Astrocyte of the spinal cord (primary cell): ENCODE results near the gene CLTB.
A peak's percentile ranks its signal among the peaks of the same experiment; 100 is the strongest.

Experiments used
- DNase-seq: peaks from one replicate; pipeline ENCODE4 v3.0.0; 2011; ENCODE audit warnings: low read depth, low spot score
- H3K4me3 ChIP-seq: 2 replicates; pipeline ENCODE4 v1.5.1; 2011; ENCODE audit warnings: low read depth, mild to moderate bottlenecking, low read length, moderate library complexity
- in situ Hi-C: cut with HindIII; loops from 2 replicates; pipeline ENCODE4 v1.10.0; 2017; ENCODE audit warnings: low sequenced_read_pairs
- TF ChIP-seq, protein P1 (sequence below): IDR thresholded peaks from 2 replicates; pipeline ENCODE4 v1.5.1; 2012; ENCODE audit warnings: low read depth, mild to moderate bottlenecking, low read length, inconsistent platforms

CLTB gene

DNA sequence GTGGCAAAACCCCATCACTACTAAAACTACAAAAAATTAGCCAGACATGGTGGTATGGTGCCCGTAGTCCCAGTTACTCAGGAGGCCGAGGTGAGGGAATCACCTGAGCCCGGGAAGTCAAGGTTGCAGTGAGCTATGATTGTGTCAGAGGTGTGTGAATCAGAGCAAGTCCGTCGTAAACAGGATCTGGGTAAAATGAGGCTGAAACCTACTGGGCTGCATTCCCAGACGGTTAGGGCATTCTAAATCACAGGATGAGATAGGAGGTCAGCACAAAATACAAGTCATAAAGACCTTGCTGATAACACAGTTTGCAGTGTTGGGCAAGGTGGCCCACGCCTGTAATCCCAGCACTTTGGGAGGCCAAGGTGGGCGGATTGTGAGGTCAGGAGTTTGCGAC is 1.9 kb upstream of the CLTB start:
- no peak overlapping the region for H3K4me3 ChIP-seq
- DNase-seq, result no peak
- TF ChIP-seq, protein P1, sequence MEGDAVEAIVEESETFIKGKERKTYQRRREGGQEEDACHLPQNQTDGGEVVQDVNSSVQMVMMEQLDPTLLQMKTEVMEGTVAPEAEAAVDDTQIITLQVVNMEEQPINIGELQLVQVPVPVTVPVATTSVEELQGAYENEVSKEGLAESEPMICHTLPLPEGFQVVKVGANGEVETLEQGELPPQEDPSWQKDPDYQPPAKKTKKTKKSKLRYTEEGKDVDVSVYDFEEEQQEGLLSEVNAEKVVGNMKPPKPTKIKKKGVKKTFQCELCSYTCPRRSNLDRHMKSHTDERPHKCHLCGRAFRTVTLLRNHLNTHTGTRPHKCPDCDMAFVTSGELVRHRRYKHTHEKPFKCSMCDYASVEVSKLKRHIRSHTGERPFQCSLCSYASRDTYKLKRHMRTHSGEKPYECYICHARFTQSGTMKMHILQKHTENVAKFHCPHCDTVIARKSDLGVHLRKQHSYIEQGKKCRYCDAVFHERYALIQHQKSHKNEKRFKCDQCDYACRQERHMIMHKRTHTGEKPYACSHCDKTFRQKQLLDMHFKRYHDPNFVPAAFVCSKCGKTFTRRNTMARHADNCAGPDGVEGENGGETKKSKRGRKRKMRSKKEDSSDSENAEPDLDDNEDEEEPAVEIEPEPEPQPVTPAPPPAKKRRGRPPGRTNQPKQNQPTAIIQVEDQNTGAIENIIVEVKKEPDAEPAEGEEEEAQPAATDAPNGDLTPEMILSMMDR, result no peak
- in situ Hi-C loops, result no loop called here

DNA sequence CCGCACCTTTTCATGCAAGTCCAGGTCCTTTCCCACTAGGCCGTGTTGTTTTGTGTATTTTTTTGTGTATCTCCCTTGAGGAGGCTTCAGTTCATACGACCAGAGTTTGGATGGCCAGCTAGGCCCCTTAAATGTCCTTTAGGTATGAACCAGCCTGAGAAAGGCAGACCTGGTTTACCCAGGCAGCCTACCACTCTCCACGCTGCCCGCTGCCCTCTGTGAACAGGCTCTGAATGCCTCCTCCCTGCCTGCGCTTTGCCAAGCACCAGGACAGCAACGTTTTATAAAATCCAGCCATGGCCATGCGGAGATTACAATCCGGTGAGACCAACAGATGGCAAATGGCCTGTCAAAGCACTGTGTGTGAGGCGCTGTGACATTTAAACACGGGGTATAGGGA is 626 bp upstream of the CLTB start:
- TF ChIP-seq, protein P1, result no peak
- DNase-seq, result no peak
- peak overlapping the region; percentile 32 for H3K4me3 ChIP-seq

DNA sequence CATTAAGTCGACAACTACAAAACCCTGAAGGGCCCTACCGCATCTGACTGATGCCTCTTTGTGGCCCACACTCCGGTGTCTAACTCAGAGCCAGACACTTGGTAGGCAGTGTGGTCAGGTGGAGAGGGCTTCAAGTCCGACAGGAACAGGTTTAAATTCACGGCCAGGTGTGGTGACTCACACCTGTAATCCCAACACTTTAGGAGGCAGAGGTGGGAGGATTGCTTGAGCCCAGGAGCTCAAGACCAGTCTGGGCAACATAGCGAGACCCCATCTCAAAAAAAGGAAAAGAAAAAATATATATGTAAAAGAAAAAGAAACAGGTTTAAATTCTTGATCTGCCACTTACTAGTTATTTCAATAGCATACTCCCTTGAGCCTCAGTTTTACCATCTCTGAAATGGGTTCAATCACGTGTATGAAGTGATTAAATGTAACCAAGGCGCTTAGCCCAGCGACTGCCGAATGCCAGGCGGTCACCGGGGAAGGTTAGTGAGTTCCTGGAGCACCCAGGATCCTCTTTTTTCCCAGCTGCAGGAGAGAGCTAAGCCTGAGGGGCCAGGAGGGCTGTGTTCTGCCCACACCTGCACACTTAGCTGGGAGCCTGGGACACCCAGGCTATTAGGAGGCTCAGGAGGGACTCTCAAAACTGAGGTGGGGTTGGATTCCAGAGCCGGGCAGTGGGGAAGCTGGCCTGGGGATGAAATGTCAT is 943 bp downstream of the CLTB start:
- TF ChIP-seq, protein P1, result no peak
- peak overlapping the region; percentile 67 for H3K4me3 ChIP-seq
- no peak for DNase-seq
- in situ Hi-C loops, result no loop called here

More for the DNA sequence above, 626 bp upstream of the CLTB start:
- in situ Hi-C loops, result no loop called here

DNA sequence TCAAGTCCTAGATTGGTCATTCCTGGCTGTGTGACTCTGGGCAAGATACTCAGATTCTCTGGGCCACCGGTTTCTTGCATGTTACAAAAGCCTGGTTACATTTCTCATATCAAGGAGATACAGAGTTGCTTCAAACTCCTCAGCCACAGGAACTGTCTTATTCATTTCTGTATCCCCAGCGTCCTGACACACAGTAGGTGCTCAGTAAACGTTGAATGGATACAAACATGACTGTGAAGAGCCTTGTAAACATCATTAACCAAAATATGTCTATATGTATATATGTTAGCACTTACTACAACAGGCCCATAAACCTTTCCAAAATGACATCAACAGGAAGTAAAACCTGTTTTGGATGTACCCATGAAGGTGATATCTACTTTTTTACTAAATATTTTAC is 1.6 kb downstream of the CLTB start:
- DNase-seq, result no peak
- TF ChIP-seq, protein P1, result no peak
- no peak overlapping the region for H3K4me3 ChIP-seq
- in situ Hi-C loops, result no loop called here

DNA sequence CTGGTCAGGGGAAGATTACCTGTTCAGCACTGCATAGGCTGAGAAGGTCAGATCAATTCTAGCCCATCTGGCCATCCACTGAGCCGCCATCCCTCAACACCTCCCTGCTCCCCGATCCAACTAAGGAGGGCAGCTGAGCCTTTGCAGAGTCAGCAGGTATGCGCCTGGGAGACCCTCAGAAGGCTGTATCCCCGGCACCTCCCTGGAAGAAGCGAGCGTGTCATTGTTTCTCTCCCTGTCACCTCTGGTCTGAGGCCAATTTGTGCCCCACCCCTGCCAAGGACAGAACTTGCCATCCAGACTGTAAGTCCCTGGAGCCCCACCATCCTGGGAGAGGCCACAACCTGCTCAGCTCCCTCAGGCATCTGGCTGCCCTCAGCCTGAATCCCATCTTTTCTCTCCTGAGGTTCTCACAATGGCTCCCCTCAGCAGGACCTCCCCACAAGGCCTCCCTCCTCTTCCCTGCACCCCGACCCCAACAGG is 2.6 kb downstream of the CLTB start:
- TF ChIP-seq, protein P1, result no peak
- in situ Hi-C loops, result no loop called here
- DNase-seq, result no peak
- H3K4me3 ChIP-seq, result no peak overlapping the region

DNA sequence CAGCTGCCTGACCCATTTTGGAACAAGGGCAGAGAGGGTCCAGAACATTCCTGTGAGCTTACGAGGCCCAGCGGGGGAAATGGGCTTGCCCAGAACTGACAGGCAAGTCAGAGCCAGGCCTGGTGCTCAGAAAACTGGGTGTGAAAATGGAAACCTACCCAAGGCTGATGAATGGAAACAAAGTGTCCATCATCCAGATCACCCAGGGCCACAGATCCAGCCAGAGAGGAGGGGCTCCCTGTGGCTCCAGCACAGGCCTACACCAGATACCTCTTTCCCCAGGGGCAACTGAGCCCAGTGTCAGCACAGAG is 3.1 kb downstream of the CLTB start:
- H3K4me3 ChIP-seq, result no peak overlapping the region
- no peak for DNase-seq
- TF ChIP-seq, protein P1, result no peak
- in situ Hi-C loops, result no loop called here
